C4-2B (cell line): ENCODE data around the gene DCAF6.
A peak's percentile ranks its signal among the peaks of the same experiment; 100 is the strongest.

Experiments
- H3K27ac ChIP-seq: fragments of 450-650 bp; 2 replicates; pipeline ENCODE4 v1.5.1; 2017
- CTCF ChIP-seq: fragments of 450-650 bp; conservative IDR thresholded peaks from 2 replicates; pipeline ENCODE4 v1.5.1; 2017; ENCODE audit warnings: mild to moderate bottlenecking
- ZFX ChIP-seq: fragments of 450-650 bp; IDR thresholded peaks from 2 replicates; pipeline ENCODE4 v1.6.1; 2017

Gene DCAF6

DNA sequence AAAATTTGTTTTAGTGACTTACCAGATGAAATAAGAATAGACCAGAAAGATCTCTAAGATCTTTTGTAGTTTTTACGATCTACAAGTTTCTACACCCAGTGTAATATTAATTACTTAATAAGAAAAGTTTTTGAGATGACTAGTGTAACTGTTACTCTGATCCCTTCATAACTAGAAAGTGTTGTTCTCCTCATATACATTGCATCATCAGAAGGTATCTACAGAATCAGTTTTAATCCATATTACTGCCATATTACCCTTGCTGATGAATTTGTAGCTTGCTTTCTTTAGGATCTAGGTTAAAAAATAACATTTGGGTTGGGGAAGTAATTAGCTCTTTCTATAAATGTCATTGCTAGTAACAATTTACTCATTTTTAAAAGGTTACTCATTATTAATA lies 127.7 kb downstream of the DCAF6 start:
- TF ChIP-seq CTCF (no peak), ZFX (no peak)
- no peak overlapping the region for H3K27ac ChIP-seq

GRCh38 chr1:168065506-168065905 lies 129.0 kb downstream of the DCAF6 start:
- H3K27ac ChIP-seq, result no peak overlapping the region
- TF ChIP-seq ZFX (no peak), CTCF (no peak)

GRCh38 chr1:168069384-168069783 lies 132.9 kb downstream of the DCAF6 start:
- no peak overlapping the region for H3K27ac ChIP-seq
- TF ChIP-seq ZFX (no peak), CTCF (no peak; the same call in 1 of the 2 replicates)

- no peak for TF ChIP-seq CTCF
- TF ChIP-seq ZFX, result no peak
- no peak overlapping the region for H3K27ac ChIP-seq
These were observed 143.3 kb downstream of the DCAF6 start for GRCh38 chr1:168079761-168080160.

DNA sequence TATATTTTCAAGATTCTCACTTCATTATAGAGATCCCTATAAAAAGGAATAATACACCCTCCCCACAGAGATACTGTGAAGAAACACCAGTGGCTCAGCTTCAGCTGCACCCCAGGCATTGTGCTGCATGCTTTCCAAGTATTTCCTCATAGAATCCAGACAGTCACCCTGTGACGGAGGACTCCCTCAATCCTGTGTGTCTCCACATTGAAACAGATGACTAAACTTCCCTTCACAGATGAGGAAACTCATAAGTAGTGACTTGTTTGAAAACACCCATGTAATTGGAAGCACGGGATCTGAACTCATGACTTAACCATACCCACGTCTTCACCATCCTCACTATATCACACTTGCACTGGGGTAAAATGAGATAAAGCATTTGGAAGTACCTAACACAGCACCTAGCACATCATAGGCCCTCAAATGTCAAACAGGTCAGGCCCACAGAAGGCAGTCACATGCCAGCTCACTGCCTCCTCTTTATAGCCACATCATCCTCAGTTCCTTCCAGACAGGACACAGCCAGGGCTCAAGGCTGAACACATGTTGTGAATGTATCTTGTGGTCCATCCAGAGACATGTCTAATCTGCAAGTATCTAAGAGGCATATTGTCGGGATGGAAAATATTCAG lies 145.0 kb downstream of the DCAF6 start:
- no peak for TF ChIP-seq CTCF
- TF ChIP-seq ZFX, result no peak
- no peak overlapping the region for H3K27ac ChIP-seq

DNA sequence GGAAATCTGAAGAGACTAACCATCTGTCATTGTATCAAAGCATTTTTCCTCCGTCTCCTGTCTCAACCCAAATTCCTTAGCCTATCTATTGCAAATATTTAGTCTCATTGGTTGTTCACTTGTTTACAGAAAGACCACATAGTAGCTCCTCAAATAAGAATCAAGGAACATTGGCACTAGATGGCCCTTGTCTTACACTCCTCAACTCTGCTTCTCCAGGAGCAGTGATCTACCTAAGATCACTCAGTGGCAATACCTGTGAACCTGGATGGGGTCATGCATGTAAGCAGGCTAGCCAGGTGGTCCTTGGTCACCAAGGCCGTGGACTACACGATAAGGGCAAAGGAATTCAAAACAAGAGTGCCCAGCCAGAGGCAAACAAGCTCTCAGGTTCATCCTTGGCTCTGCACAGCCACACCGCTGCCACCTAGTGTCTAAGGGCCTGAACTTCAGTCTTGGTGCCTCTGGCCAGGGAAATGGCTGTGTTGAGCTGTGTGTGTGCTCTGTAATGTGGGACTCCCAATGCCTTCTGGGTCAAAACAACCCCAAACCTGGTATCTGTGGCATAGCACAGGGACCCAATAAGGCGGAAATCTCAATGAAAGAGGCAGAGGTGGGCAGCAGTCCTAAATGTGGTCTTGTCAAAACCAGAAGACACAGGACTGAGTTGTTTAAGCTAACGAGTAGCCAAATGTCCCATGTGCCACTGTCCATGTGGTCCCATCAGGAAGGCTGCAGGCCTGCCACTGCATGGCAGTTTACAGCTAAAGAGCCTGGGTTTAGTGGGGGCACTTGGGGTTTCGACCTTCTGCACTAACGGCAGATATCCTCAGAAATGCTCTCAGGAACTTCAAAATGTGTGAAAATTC lies 145.8 kb downstream of the DCAF6 start:
- H3K27ac ChIP-seq, result no peak overlapping the region
- TF ChIP-seq ZFX (no peak), CTCF (peak; percentile 95)

DNA sequence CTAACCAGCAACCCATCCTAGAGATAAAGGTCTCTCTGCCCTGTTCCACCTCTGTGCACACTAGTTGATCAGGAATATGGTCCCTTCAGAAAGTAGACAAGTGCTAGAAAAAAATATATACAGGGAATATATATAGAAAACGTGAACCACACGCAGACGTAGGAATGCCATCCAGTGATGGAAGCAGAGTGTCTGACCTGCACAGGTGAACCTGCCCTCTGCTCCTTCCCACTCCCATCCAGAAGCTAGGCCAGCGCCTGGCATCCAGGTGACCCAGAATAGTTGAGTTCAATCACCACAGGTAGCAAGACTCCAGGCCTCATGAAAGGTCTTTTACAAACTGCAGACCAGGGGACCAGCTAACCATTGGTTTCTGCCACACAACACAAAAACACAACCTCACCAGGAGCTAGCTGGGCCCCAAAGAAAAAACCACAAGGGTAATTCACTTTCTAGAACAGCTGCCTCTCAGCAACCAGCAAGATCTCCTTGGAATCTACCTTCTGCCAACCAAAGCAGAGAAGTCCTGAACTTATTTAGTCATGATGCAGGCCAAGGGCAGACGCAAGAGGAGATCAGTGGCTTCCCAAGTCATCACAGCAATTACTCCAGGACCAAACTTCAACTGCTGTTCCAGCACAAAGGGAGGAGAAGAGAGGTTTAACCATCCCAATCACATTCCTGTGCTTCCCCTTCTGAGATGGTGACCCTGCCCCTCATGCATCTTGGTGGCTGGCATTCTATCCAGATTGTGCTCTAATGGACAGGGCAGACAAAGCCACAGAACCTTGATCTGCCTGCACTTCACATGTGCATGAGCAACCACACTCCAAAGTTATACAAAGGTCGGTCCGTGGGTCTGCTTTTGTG lies 147.2 kb downstream of the DCAF6 start:
- TF ChIP-seq ZFX (no peak), CTCF (no peak)
- no peak overlapping the region for H3K27ac ChIP-seq
